RWPE2 (cell line): ENCODE results near the gene NEDD4L.

Source experiments
- ATAC-seq: fragments of 200-7000 bp; cut with Tn5 transposase; 3 replicates; pipeline ENCODE4 v1.9.1; 2021; ENCODE audit warnings: low read depth
- DNase-seq: peaks from one replicate; pipeline ENCODE4 v3.0.0-alpha.2; 2020; ENCODE audit warnings: low spot score
- H3K27ac ChIP-seq: fragments of 450-650 bp; 2 replicates; pipeline ENCODE4 v1.5.1; 2017; ENCODE audit warnings: mild to moderate bottlenecking; ENCODE audit not compliant: poor library complexity, severe bottlenecking
- H3K27me3 ChIP-seq: fragments of 250-450 bp; sonication (Bioruptor Pico); 2 replicates; pipeline ENCODE4 v1.5.1; 2021; ENCODE audit warnings: mild to moderate bottlenecking, moderate library complexity; ENCODE audit not compliant: insufficient read depth, poor library complexity, severe bottlenecking
- H3K36me3 ChIP-seq: fragments of 250-450 bp; sonication (Bioruptor Pico); 2 replicates; pipeline ENCODE4 v1.5.1; 2020; ENCODE audit warnings: low read depth, mild to moderate bottlenecking, moderate library complexity
- H3K4me1 ChIP-seq: fragments of 250-450 bp; sonication (Bioruptor Pico); 2 replicates; pipeline ENCODE4 v1.5.1; 2021; ENCODE audit warnings: mild to moderate bottlenecking, moderate library complexity; ENCODE audit not compliant: insufficient read depth, poor library complexity, severe bottlenecking
- H3K4me3 ChIP-seq: fragments of 250-450 bp; sonication (Bioruptor Pico); 2 replicates; pipeline ENCODE4 v1.5.1; 2021; ENCODE audit warnings: mild to moderate bottlenecking, moderate library complexity; ENCODE audit not compliant: severe bottlenecking
- H3K9me3 ChIP-seq: fragments of 250-450 bp; sonication (Bioruptor Pico); 2 replicates; pipeline ENCODE4 v1.5.1; 2021; ENCODE audit warnings: mild to moderate bottlenecking, moderate library complexity; ENCODE audit not compliant: severe bottlenecking
- CTCF ChIP-seq: fragments of 450-650 bp; IDR thresholded peaks from one replicate; pipeline ENCODE4 v1.5.1; 2017; ENCODE audit warnings: mild to moderate bottlenecking, moderate library complexity; ENCODE audit not compliant: poor library complexity, severe bottlenecking

NEDD4L gene

GRCh38 chr18:58158459-58158858, 114.4 kb downstream of the NEDD4L start:
- no peak for TF ChIP-seq CTCF
- H3K27me3 ChIP-seq: no peaks in the 10 kb centered on the region
- H3K4me1 ChIP-seq: no peaks in the 10 kb centered on the region
- no peak overlapping the region for H3K27ac ChIP-seq
- no peak overlapping the region for H3K4me3 ChIP-seq
- H3K36me3 ChIP-seq: no peaks in the 10 kb centered on the region
- H3K9me3 ChIP-seq: no peaks in the 10 kb centered on the region
- ATAC-seq (no peak), DNase-seq (no peak)

GRCh38 chr18:58161659-58162058, 117.6 kb downstream of the NEDD4L start:
- TF ChIP-seq CTCF: no peak
- DNase-seq (no peak), ATAC-seq (peak; percentile 61; the same call in 1 of the 3 replicates)
- H3K36me3 ChIP-seq: no peaks in the 10 kb centered on the region
- H3K4me3 ChIP-seq: no peak overlapping the region
- H3K4me1 ChIP-seq: no peaks in the 10 kb centered on the region
- H3K9me3 ChIP-seq: no peaks in the 10 kb centered on the region
- no peak overlapping the region for H3K27ac ChIP-seq
- H3K27me3 ChIP-seq: no peaks in the 10 kb centered on the region

GRCh38 chr18:58162127-58162526, 118.1 kb downstream of the NEDD4L start:
- H3K36me3 ChIP-seq: no peaks in the 10 kb centered on the region
- H3K4me1 ChIP-seq: no peaks in the 10 kb centered on the region
- TF ChIP-seq CTCF: no peak
- no peak overlapping the region for H3K4me3 ChIP-seq
- no peaks in the 10 kb centered on the region for H3K9me3 ChIP-seq
- H3K27ac ChIP-seq: no peak overlapping the region
- H3K27me3 ChIP-seq: no peaks in the 10 kb centered on the region
- ATAC-seq: no peak
- DNase-seq: no peak

- Histone ChIP-seq H3K4me3 (no peak overlapping the region), H3K27me3 (no peaks in the 10 kb centered on the region), H3K36me3 (no peaks in the 10 kb centered on the region), H3K4me1 (no peaks in the 10 kb centered on the region), H3K27ac (no peak overlapping the region), H3K9me3 (no peaks in the 10 kb centered on the region)
- no peak for DNase-seq
- ATAC-seq: no peak
- no peak for TF ChIP-seq CTCF
These were observed 119.1 kb downstream of the NEDD4L start for GRCh38 chr18:58163004-58163590.

GRCh38 chr18:58166278-58166844, 122.3 kb downstream of the NEDD4L start:
- DNase-seq: no peak
- ATAC-seq: no peak
- no peak overlapping the region for H3K27ac ChIP-seq
- no peak for TF ChIP-seq CTCF
- no peak overlapping the region for H3K4me3 ChIP-seq
- H3K27me3 ChIP-seq: no peaks in the 10 kb centered on the region
- no peaks in the 10 kb centered on the region for H3K36me3 ChIP-seq
- H3K4me1 ChIP-seq: no peaks in the 10 kb centered on the region
- H3K9me3 ChIP-seq: no peaks in the 10 kb centered on the region
